ENCODE measurements around the gene IRF8.
A peak's percentile ranks its signal among the peaks of the same experiment; 100 is the strongest.

Gene IRF8

DNA sequence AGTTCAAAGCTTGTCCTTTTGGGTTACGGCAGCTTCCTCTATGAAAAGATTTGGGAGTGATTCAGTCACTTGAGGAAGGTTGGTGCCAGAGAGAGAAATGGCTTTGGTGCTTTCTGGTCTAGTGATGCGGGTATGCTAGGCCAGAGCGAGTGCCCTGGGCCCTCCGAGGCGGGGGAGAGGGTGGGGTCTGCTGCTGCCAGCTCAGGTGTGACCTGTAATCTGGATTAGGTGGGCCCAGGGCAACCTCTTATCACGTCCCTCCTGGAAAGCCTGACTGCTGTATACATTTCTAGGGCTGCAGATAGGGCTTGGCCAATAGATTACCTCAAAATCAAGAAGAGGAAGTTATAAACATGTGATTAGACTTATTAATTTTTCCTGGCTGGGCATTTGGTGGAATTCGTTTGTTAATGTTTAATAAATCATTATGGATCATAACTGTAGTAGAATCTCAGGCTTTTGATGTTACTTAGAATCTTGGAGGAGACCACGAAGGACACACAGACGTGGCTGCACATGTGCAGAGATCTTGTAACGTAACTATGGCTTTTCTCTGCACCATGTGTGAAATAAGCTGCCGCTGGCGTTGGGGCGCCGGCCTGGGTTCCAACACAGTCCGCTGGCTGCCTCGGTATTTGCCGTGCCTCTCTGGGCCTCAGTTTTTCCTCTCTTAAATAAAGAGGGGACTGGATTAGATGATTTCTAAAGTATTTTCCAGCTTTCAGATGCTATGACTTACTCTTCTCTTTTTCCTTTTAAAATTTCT is 1.2 kb downstream of the IRF8 start:
- H3K27ac ChIP-seq, result peak overlapping the region in 8 of 11 experiments; percentile 65 to 90 (median 72); a peak in 13 of 22 replicates
- H3K4me2 ChIP-seq, result peak overlapping the region in 10 of 11 experiments; percentile 88 to 99 (median 95); a peak in 20 of 22 replicates
- TF ChIP-seq Cebpa-rat (IDR thresholded peaks at IDR 0.05), result no peak
- H3K36me3 ChIP-seq, result peaks cover 2 to 57% (median 50%) of the 10 kb centered on the region in 11 experiments; a peak in 20 of 22 replicates
- peak overlapping the region in 9 of 10 experiments; percentile 65 to 92 (median 77); a peak in 18 of 20 replicates for H3K4me3 ChIP-seq
- H3K4me1 ChIP-seq, result peaks cover 47 to 94% (median 73%) of the 10 kb centered on the region in 10 experiments
- H4K20me1 ChIP-seq, result peaks cover 0 to 63% (median 52%) of the 10 kb centered on the region in 11 experiments; a peak in 15 of 22 replicates
- H3K9me3 ChIP-seq (replicated peaks in 1 of 11), result peaks cover 0 to 13% (median 5%) of the 10 kb centered on the region in 11 experiments; a peak in 16 of 22 replicates
- H3K27me3 ChIP-seq, result peaks cover 0 to 63% (median 50%) of the 10 kb centered on the region in 11 experiments; a peak in 19 of 22 replicates
- H3K9ac ChIP-seq, result peak overlapping the region in 10 of 11 experiments; percentile 70 to 82 (median 78); a peak in 19 of 22 replicates

- Histone ChIP-seq H3K4me2 (peak overlapping the region in 10 of 11 experiments; percentile 88 to 99 (median 95); a peak in 19 of 22 replicates), H3K4me3 (peak overlapping the region in 9 of 10 experiments; percentile 10 to 92 (median 77); a peak in 16 of 20 replicates), H3K36me3 (peaks cover 11 to 66% (median 59%) of the 10 kb centered on the region in 11 experiments; a peak in 21 of 22 replicates), H3K9me3 (replicated peaks in 1 of 11) (peaks cover 0 to 22% (median 14%) of the 10 kb centered on the region in 11 experiments; a peak in 17 of 22 replicates), H4K20me1 (peaks cover 0 to 72% (median 59%) of the 10 kb centered on the region in 11 experiments; a peak in 15 of 22 replicates), H3K4me1 (peaks cover 47 to 94% (median 77%) of the 10 kb centered on the region in 10 experiments), H3K27me3 (peaks cover 0 to 60% (median 50%) of the 10 kb centered on the region in 11 experiments; a peak in 19 of 22 replicates), H3K27ac (peak overlapping the region in 5 of 11 experiments; percentile 65 to 90 (median 73); a peak in 11 of 22 replicates), H3K9ac (peak overlapping the region in 8 of 11 experiments; percentile 18 to 82 (median 80); a peak in 15 of 22 replicates)
- TF ChIP-seq Cebpa-rat (IDR thresholded peaks at IDR 0.05), result no peak
Measured at GRCh38 chr16:85901110-85901509, 2.1 kb downstream of the IRF8 start.

GRCh38 chr16:85901773-85902365 is 2.9 kb downstream of the IRF8 start:
- peaks cover 0 to 80% (median 67%) of the 10 kb centered on the region in 11 experiments; a peak in 15 of 22 replicates for H4K20me1 ChIP-seq
- H3K9ac ChIP-seq, result peak overlapping the region; percentile 70 to 82 (median 80); a peak in 21 of 22 replicates
- H3K36me3 ChIP-seq, result peaks cover 16 to 73% (median 67%) of the 10 kb centered on the region in 11 experiments; a peak in 21 of 22 replicates
- peak overlapping the region; percentile 39 to 99 (median 80); a peak in 19 of 22 replicates for H3K27ac ChIP-seq
- H3K4me3 ChIP-seq, result peak overlapping the region in 9 of 10 experiments; percentile 61 to 92 (median 77); a peak in 18 of 20 replicates
- H3K9me3 ChIP-seq (replicated peaks in 1 of 11), result peaks cover 0 to 29% (median 19%) of the 10 kb centered on the region in 11 experiments; a peak in 17 of 22 replicates
- TF ChIP-seq Cebpa-rat (IDR thresholded peaks at IDR 0.05), result no peak
- H3K4me1 ChIP-seq, result peaks cover 47 to 94% (median 81%) of the 10 kb centered on the region in 10 experiments
- H3K4me2 ChIP-seq, result peak overlapping the region; percentile 88 to 99 (median 95)
- peaks cover 0 to 53% (median 48%) of the 10 kb centered on the region in 11 experiments; a peak in 19 of 22 replicates for H3K27me3 ChIP-seq

GRCh38 chr16:85902366-85903155 is 3.6 kb downstream of the IRF8 start:
- peaks cover 0 to 29% (median 19%) of the 10 kb centered on the region in 11 experiments; a peak in 17 of 22 replicates for H3K9me3 ChIP-seq (replicated peaks in 1 of 11)
- H3K4me3 ChIP-seq, result peak overlapping the region; percentile 47 to 92 (median 72)
- H4K20me1 ChIP-seq, result peaks cover 0 to 87% (median 71%) of the 10 kb centered on the region in 11 experiments; a peak in 15 of 22 replicates
- peaks cover 53 to 94% (median 82%) of the 10 kb centered on the region in 10 experiments for H3K4me1 ChIP-seq
- H3K27ac ChIP-seq, result peak overlapping the region in 10 of 11 experiments; percentile 71 to 99 (median 80); a peak in 20 of 22 replicates
- peak overlapping the region; percentile 70 to 82 (median 80) for H3K9ac ChIP-seq
- H3K27me3 ChIP-seq, result peaks cover 0 to 46% (median 41%) of the 10 kb centered on the region in 11 experiments; a peak in 19 of 22 replicates
- no peak for TF ChIP-seq Cebpa-rat (IDR thresholded peaks at IDR 0.05)
- H3K36me3 ChIP-seq, result peaks cover 16 to 80% (median 74%) of the 10 kb centered on the region in 11 experiments; a peak in 21 of 22 replicates
- peak overlapping the region; percentile 88 to 99 (median 95) for H3K4me2 ChIP-seq

DNA sequence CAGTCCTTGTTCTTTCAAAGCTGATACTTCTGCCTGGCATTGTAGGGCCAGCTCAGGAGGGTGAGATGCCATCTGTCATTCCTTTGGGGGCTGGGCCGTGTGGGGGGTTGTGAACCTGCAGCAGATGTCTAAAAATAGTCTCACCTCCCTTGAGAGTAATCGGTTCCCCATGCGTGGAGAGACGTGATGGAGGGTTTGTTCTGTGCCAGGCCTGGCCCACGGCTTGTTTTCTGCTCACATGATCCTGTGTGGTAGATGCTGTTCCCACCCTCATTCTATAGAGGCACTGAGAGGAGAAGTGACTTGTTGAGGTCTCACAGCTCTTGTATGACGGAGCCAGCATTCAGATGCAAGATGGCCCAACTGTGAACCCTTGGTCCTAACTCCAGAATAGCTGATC is 4.6 kb downstream of the IRF8 start:
- peaks cover 0 to 97% (median 71%) of the 10 kb centered on the region in 11 experiments; a peak in 15 of 22 replicates for H4K20me1 ChIP-seq
- peak overlapping the region; percentile 88 to 99 (median 95) for H3K4me2 ChIP-seq
- H3K27me3 ChIP-seq, result peaks cover 0 to 36% (median 31%) of the 10 kb centered on the region in 11 experiments; a peak in 19 of 22 replicates
- H3K9ac ChIP-seq, result peak overlapping the region; percentile 70 to 82 (median 80)
- no peak for TF ChIP-seq Cebpa-rat (IDR thresholded peaks at IDR 0.05)
- peaks cover 59 to 95% (median 85%) of the 10 kb centered on the region in 10 experiments for H3K4me1 ChIP-seq
- peak overlapping the region in 10 of 11 experiments; percentile 71 to 99 (median 80); a peak in 20 of 22 replicates for H3K27ac ChIP-seq
- H3K36me3 ChIP-seq, result peaks cover 16 to 90% (median 83%) of the 10 kb centered on the region in 11 experiments; a peak in 21 of 22 replicates
- H3K9me3 ChIP-seq (replicated peaks in 1 of 11), result peaks cover 0 to 29% (median 19%) of the 10 kb centered on the region in 11 experiments; a peak in 17 of 22 replicates
- peak overlapping the region; percentile 47 to 92 (median 72) for H3K4me3 ChIP-seq

GRCh38 chr16:85905110-85906095 is 6.4 kb downstream of the IRF8 start:
- 0 out of 22 replicates have a peak, but pooled peaks of 1 of the 11 experiments have one; percentile 8 for TF ChIP-seq Cebpa-rat (IDR thresholded peaks at IDR 0.05)
- peaks cover 0 to 18% (median 12%) of the 10 kb centered on the region in 11 experiments; a peak in 15 of 22 replicates for H3K27me3 ChIP-seq
- H3K4me3 ChIP-seq, result peak overlapping the region in 8 of 10 experiments; percentile 61 to 91 (median 72); a peak in 15 of 20 replicates
- H3K9ac ChIP-seq, result peak overlapping the region in 6 of 11 experiments; percentile 70 to 82 (median 78); a peak in 8 of 22 replicates
- peaks cover 0 to 30% (median 19%) of the 10 kb centered on the region in 11 experiments; a peak in 17 of 22 replicates for H3K9me3 ChIP-seq (replicated peaks in 1 of 11)
- peaks cover 23 to 100% (median 99%) of the 10 kb centered on the region in 11 experiments; a peak in 21 of 22 replicates for H3K36me3 ChIP-seq
- H3K4me2 ChIP-seq, result peak overlapping the region; percentile 88 to 99 (median 95)
- peaks cover 70 to 100% (median 96%) of the 10 kb centered on the region in 10 experiments for H3K4me1 ChIP-seq
- H3K27ac ChIP-seq, result peak overlapping the region in 10 of 11 experiments; percentile 3 to 99 (median 80); a peak in 17 of 22 replicates
- H4K20me1 ChIP-seq, result peaks cover 0 to 100% (median 66%) of the 10 kb centered on the region in 11 experiments; a peak in 15 of 22 replicates
